HG03342 (cell line): ENCODE results near the gene RNF181.
"Not testable (repeated sequence)": the region's sequence is repeated elsewhere in the genome, so short reads cannot be mapped to it uniquely, and the experiment has no call there.

Experiments used
- ATAC-seq: cut with Tn5 transposase; IDR thresholded peaks from one replicate; pipeline ENCODE4 v1.9.1; 2021; ENCODE audit warnings: mild to moderate bottlenecking, moderate library complexity; ENCODE audit not compliant: unreplicated experiment

RNF181 gene, protein sequence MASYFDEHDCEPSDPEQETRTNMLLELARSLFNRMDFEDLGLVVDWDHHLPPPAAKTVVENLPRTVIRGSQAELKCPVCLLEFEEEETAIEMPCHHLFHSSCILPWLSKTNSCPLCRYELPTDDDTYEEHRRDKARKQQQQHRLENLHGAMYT

GRCh38 chr2:85595301-85596025, at the start of gene RNF181:
RNF181 (plus strand) TSS chr2:85595745; CDS start chr2:85595764, 19 bp downstream.
- ATAC-seq: peak; percentile 99

- no peak for ATAC-seq
These were observed 49.7 kb upstream of the RNF181 start for GRCh38 chr2:85545780-85546240.

GRCh38 chr2:85547089-85547858, 48.3 kb upstream of the RNF181 start:
- ATAC-seq: no peak

DNA sequence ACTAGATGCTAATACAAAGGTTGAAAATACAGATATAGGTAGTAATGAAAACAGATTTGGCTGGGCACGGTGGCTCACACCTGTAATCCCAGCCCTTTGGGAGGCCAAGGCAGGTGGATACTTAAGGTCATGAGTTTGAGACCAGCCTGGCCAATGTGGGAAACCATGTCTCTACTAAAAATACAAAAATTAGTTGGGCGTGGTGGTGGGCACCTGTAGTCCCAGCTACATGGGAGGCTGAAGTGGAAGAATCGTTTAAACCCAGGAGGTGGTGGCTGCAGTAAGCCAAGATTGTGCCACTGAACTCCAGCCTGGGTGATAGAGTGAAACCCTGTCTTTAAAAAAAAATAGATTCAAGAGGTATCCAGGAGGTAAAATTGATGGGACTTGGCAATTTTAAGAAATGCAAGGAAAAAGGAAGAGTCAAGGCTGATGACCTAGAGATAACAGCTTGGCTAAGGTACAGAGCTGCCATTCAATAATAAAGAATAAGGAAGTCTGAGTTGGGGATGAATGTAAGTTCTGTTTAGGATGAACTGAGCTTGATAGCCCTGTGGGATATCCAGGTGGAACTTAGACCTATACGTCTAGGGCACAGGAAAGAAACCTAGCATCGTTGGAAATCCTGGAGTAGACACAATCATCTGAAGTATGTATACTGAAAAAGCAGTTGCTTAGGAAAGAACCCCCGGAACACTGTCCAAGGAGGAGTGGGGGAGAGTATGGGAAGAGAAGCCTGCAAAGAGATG, 47.5 kb upstream of the RNF181 start:
- ATAC-seq: no peak

GRCh38 chr2:85548608-85548900, 47.0 kb upstream of the RNF181 start:
- no peak for ATAC-seq

DNA sequence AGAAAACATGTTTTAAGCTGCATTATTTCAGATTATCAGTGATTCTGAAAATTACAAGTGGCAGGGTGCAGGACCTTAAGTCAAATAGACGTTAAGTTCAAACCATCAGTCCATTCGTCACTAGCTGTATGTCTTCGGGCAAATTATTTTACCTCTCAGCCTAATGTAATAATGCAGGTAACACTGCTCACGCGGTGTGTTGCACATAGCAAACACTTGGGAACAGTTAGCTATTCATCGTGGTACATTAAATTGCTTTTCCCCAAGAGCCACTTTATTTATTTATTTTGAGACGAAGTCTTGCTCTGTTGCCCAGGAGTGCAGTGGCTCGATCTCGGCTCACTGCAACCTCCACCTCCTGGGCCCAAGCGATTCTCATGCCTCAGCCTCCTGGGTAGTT, 46.5 kb upstream of the RNF181 start:
- no peak for ATAC-seq

DNA sequence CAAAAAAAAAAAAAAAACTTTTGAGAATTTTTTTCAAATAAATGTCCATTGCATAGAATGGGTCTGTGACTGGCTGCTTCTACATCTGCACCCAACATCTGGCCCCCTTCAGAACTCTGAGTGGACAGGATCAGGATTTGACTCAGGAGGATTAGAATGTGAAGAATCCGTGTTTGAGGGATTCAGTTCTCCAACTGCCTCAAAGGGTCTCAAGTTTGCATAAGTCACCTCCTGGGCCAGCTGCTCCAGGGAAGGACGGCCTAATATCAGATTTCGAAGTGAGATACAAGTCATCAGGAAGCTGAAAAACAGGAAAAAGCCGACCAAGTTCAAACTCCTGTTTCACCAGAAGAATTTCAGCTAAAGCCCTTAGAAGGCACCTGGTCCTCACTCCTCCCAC, 45.7 kb upstream of the RNF181 start:
- ATAC-seq: no peak

GRCh38 chr2:85550486-85550885, 45.1 kb upstream of the RNF181 start:
- no peak for ATAC-seq

DNA sequence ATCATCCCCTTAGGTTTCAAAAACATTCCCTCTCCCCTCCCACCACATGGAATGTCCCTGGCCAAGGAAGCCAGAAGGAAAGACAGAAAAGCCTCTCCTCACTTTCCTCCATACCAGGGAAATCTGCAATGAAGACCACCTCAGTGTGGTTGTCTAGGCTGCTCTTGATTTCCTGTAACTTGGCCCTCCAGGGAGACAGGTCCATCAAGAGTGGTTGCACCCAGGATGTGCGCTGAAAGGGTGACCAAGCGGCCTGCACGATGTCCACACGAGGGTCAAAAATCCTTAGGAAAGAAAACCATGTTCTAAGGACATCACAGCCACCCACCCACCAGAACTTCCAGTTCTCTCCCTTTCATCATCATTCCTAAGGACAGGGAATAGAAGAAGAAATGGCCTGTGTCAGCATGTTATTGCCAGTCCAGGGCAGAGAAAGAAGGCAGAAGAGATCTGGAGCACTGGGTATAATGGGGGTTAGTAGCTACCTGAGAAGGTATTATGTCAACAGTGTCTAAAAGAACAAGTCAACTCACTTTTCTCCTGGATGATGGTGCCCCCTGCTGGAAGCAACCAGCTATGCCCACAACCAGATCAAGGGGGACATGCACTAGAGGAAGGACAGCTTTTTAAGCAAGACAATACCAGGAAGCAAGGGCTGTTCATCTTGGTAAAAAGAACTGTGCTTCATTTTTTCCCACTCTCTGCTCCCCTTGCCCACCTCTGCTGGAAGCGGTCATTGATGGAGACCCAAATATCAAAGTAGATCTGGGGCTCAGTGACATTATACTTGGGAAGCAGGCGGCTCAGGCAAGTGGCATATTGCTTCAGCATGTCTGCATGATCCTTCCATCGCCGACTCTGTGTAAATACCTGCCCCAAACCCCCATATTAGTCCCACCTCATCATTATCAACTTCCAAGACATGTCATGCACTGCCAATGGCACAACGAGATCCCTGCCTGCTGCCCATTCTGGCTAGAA, 43.6 kb upstream of the RNF181 start:
- peak; percentile 58 for ATAC-seq

GRCh38 chr2:85553184-85553583, 42.4 kb upstream of the RNF181 start:
- ATAC-seq: no peak

GRCh38 chr2:85554980-85555612, 40.4 kb upstream of the RNF181 start:
- ATAC-seq: no peak

DNA sequence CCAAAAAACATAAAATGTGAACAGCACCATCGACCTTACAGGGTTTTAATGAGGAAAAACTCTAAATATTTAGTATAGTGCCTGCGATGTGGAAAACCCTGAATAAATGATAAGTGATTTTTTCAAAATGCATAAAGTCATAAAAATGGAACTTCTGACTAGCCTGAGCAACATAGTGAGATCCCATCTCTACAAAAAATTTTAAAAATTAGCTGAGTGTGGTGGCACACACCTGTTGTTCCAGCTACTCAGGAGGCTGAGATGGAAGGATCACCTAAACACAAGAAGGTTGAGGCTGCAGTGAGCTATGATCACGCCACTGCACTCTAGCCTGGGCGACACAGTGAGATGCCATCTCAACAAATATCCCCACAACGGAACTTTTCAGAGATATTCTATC, 38.4 kb upstream of the RNF181 start:
- no peak for ATAC-seq

DNA sequence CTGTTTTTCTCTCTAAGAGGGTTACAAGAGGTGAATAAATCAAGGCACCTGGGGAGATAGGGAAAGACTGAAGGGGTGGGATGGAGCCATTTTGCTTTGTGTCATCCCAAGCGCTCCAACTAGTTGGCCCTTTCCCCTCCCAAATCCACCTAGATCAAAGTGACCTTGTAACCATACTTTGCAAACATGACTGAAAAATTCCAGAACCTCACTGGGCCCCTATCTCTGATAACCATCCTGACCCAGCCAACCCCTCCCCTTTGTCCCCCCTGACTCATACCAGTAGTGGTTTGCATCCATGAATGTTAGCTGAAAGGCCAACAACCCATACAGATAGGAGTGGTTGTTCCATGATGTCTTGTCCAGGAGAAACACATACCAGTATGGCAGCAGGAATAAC, 37.4 kb upstream of the RNF181 start:
- no peak for ATAC-seq

GRCh38 chr2:85560403-85560726, 35.2 kb upstream of the RNF181 start:
- ATAC-seq: not testable (repeated sequence)

- no peak for ATAC-seq
These were observed 34.7 kb upstream of the RNF181 start for GRCh38 chr2:85560812-85561279.

DNA sequence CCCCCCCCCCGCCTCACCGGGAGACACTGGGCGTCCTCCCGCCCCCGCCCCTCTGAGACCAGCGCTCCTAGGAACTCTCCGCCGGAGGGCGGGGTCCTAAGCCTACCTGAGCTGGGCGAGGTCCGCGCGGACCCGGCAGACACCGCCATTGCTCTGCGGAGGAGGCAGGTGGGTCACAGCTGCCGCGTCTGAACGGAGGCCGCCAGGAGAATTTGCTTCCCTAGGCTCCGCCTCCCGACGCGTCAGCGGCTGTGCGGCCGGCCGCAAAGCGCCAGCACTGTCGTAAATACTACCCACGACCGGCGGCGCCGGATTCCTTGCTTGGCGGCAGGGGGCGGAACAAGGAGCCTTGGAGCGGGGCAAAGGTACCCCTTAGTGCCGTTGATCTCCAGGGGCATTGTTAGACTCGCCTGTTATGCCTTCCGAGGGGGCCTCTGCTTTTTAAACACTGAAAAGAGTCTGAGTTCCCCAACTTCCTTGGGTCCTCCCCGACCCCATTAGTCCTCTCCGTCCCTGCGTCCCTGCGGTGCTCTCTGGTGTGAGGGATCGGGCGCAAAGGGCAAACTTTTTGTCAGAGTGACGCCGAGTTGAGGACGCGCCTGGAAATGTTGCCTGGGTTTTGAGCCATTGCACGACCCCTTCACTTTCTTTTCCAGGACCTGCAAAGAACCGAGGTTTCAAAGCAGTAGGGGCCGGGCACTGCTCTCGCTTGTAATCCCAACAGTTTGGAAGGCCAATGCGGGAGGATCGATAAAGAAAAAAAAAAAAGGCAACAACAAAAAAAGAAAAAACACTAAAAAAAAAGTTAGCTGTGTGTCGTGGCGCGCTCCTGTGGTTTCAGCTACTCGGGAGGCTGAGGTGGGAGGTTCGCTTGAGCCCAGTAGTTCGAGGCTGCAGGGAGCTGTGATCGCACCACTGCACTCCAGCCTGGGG, 34.0 kb upstream of the RNF181 start, which contains the start of gene GGCX:
TSS of gene GGCX (minus strand) at position 214 of the 933 bp plus-strand sequence. CDS start at position 149, 65 bp downstream.
- ATAC-seq: peak; percentile 91

- ATAC-seq: no peak
These were observed 31.4 kb upstream of the RNF181 start for GRCh38 chr2:85564144-85564563.

DNA sequence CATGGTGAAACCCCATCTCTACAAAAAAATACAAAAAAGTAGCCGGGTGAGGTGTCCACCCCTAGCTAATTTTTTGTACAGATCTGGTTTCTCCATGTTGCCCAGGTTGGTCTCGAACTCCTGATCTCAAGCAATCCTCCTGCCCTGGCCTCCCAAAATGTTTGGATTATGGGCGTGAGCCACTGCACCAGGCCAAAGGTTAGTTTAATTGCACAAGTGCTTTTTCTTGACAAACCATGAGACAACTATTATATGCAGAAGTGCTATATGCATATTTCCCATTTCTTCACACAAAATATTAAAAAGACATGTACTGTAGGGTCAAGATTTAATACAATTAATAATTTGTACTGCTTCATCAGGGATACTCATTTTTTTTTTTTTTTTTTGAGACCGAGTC, 29.3 kb upstream of the RNF181 start:
- ATAC-seq: no peak
